HG03139 (cell line): ENCODE data around the gene ZNF574.
A peak's percentile ranks its signal among the peaks of the same experiment; 100 is the strongest.

ENCODE experiments used
- ATAC-seq: cut with Tn5 transposase; IDR thresholded peaks from one replicate; pipeline ENCODE4 v1.9.1; 2021; ENCODE audit not compliant: unreplicated experiment

Gene ZNF574

DNA sequence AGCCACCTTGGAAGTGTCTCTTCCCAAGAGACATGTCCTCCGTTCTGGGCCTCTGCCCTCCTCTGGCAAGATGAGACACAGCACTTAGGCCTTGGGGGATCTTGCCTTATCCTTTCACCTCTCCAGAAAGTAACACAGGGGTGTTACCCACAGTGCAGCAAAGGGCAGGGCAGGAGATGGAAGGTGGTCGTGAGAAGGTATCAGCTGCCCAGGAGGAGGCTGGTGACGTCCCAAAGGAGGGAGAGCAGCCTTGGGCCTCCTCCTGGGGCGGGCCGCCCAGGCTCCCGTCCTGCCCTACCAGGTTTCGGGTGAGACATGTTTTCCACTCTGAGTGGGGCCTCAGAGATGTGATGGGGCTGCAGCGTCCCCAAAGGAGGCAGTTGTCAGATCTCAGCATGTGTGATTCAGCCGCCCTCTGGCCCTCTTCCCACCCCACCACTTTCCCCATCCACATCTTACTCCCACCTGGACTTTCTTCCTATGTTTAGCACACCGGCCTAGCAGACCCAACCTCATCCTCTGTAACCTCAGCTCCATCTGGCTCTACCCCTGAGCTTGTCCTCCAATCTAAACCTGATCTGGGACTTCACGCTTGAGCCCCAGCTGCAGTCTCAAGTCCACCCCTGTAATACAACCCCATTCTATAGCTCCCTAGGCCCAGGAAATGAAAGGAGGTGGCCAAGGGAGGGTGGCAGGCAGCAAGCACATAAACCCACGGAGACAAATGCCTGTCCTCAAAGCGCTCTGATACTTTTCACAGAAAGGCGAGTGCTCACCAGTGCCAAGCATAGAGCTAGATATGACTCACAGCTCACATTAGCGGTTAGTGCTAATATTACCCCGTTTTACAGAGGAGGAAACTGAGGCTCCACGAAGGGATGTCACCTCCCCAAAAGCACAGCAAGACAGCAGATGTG is 47.0 kb downstream of the ZNF574 start:
- no peak for ATAC-seq

DNA sequence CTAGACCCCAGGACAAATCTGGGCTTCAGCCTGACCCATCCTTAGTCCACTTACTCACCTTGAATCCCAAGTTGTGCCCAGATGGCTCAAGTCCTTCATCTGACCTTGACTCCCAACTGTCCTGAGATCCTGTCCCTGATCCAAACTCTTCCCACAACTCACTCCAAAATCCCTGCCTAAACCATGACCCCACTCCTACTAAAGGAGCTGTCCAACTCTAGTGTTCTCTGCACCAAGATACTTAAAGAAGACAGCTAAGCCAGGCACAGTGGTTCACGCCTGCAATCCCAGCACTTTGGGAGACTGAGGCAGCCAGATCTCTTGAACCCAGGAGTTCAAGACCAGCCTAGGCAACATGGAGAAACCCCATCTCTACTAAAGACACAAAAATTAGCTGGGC is 47.8 kb downstream of the ZNF574 start:
- no peak for ATAC-seq

DNA sequence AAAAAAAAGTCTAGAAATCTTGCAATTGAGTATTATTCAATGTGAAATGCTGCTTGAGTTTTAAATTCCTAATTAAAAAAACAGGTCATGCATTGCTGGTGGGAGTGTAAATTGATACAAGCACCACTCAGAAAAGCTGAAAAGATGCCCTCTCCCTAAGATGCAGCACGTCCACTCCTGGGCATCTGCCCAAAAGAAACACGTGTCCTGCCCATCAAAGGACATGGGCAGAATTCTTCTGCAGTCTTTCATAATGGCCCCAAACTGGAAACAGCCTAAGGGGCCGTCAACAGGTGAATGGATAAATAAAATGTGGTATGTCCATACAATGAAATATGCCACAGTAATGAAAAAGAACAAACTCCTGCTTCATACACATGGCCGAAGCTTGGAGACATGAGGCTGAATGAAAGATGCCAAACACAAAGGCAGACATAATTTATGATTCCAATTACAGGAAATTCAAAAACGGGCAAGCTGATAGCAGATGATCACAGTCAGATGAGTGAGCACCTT is 48.5 kb downstream of the ZNF574 start:
- no peak for ATAC-seq

DNA sequence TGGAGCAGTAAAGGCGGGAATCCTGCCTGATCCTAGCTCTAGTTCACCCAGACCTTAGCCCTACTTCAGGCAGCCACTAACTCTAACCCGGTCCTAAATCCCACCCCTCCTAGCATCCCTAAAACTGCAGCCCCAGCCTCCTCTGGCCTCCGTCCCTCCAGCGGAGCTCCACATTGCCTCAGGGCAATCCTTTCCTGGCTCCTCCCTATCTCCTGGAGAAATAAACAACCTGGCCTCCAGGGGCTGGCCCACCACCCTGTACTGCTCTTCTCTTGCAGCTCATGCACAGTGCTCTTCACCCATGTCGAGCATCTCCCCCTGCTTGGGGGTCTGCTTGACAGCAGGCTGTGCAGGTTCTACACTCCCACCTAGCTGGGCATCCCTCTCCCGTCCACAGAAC is 49.6 kb downstream of the ZNF574 start:
- no peak for ATAC-seq

DNA sequence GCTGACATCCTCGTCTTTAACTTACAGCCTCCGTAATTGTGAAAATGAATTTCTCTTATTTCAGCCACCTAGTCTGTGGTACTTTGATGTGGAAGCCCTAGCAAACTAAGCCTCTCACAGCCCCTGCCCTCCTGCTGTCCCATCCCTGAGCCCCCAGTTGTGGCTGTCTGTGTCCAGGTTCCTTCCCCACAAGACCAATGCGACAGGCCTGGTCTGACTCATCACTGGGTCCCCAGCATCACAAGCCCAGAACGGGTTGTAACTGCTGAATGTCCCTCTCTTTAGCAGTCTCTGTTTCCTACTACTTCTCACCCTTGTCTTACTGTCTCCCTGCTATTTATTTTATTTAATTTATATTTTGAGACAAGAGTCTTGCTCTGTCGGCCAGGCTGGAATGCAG is 50.6 kb downstream of the ZNF574 start:
- no peak for ATAC-seq

DNA sequence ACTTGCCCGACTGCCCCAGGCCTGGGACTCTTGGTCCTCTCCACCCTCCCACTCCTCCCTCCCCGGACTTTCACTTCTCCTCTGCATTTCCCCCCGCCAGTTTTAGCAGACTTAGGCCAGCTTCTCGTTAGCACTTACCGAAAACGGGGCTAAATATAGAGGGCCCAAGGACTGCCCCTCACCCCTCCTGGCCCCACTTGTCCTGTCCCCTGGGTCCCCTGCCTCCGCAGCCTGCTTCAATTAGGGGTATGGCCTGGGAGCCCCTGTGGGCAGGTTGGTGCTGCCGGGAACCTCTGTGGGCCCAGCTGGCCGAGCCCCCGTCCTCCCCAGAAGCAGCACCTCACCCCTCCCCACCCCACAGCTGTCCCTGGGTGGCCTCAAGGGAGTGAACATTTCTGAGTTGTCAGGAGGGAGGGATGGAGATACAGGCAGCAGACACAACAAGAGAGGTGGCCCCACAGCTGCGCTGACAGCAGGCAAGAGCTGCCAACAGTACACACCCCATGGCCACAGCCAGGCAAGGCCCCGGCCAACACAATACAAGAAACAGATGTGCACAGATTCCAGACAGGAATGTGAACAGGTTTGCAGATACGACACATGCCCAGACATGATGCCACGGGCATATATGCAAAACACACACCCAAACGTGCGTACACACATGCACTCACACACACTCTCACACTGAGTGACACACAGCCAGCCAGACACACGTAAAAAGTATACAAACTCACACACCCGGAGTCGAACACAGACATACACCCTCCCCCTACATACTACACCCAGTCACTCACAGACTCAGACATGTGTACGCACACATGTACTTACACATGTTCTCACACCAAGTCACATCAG is 53.7 kb downstream of the ZNF574 start:
- peak; percentile 52 for ATAC-seq

DNA sequence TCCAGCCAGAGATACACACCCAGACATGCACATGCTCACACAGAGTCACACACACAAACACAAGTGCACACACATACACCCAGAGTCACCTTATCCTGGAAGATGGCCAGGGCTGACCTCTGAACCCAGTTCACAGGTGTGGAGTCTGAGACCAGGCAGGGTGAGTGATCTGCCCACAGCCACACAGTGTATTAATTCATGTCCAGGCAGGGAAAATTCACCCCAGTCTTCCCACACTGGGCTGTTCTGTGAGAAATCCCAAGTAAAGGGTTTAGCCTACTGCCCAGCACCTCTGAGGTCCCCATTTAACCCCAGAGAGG is 54.2 kb downstream of the ZNF574 start:
- no peak for ATAC-seq
